GM18868 (cell line): ENCODE data around the gene RRAS2.
A peak's percentile ranks its signal among the peaks of the same experiment; 100 is the strongest.
"Not testable (repeated sequence)": the region's sequence is repeated elsewhere in the genome, so short reads cannot be mapped to it uniquely, and the experiment has no call there.

Source experiments
- ATAC-seq: cut with Tn5 transposase; IDR thresholded peaks from one replicate; pipeline ENCODE4 v1.9.1; 2021; ENCODE audit warnings: mild to moderate bottlenecking, moderate library complexity; ENCODE audit not compliant: unreplicated experiment

RRAS2 gene

GRCh38 chr11:14358729-14359439 lies at the start of gene RRAS2:
Gene RRAS2, minus strand, starts transcription at chr11:14359183. Its CDS starts 313 bp downstream, at chr11:14358870.
- ATAC-seq: peak; percentile 89

GRCh38 chr11:14408612-14409011 lies 49.6 kb upstream of the RRAS2 start:
- ATAC-seq: no peak

GRCh38 chr11:14406116-14406515 lies 47.1 kb upstream of the RRAS2 start:
- not testable (repeated sequence) for ATAC-seq

- not testable (repeated sequence) for ATAC-seq
These were observed 44.5 kb upstream of the RRAS2 start for GRCh38 chr11:14403528-14403927.

- ATAC-seq: no peak
These were observed 40.1 kb upstream of the RRAS2 start for GRCh38 chr11:14399087-14399486.

GRCh38 chr11:14396273-14396672 lies 37.3 kb upstream of the RRAS2 start:
- no peak for ATAC-seq

- ATAC-seq: no peak
These were observed 34.9 kb upstream of the RRAS2 start for GRCh38 chr11:14393889-14394288.

- ATAC-seq: no peak
These were observed 34.1 kb upstream of the RRAS2 start for GRCh38 chr11:14393129-14393528.

- ATAC-seq: no peak
These were observed 31.7 kb upstream of the RRAS2 start for GRCh38 chr11:14390669-14391068.

GRCh38 chr11:14388352-14388751 lies 29.4 kb upstream of the RRAS2 start:
- no peak for ATAC-seq

- ATAC-seq: no peak
These were observed 28.0 kb upstream of the RRAS2 start for GRCh38 chr11:14386895-14387480.

- ATAC-seq: no peak
These were observed 27.1 kb upstream of the RRAS2 start for GRCh38 chr11:14386081-14386480.

GRCh38 chr11:14384338-14384737 lies 25.4 kb upstream of the RRAS2 start:
- ATAC-seq: no peak

- no peak for ATAC-seq
These were observed 23.0 kb upstream of the RRAS2 start for GRCh38 chr11:14381968-14382367.

GRCh38 chr11:14380947-14381561 lies 22.1 kb upstream of the RRAS2 start:
- ATAC-seq: peak; percentile 82

- ATAC-seq: no peak
These were observed 21.3 kb upstream of the RRAS2 start for GRCh38 chr11:14380125-14380936.

- no peak for ATAC-seq
These were observed 19.2 kb upstream of the RRAS2 start for GRCh38 chr11:14378171-14378570.

GRCh38 chr11:14376920-14377319 lies 17.9 kb upstream of the RRAS2 start:
- ATAC-seq: no peak

- ATAC-seq: no peak
These were observed 16.2 kb upstream of the RRAS2 start for GRCh38 chr11:14374922-14375830.

GRCh38 chr11:14373941-14374646 lies 15.1 kb upstream of the RRAS2 start:
- no peak for ATAC-seq
